ENCODE results near the gene DUSP22.

DNA sequence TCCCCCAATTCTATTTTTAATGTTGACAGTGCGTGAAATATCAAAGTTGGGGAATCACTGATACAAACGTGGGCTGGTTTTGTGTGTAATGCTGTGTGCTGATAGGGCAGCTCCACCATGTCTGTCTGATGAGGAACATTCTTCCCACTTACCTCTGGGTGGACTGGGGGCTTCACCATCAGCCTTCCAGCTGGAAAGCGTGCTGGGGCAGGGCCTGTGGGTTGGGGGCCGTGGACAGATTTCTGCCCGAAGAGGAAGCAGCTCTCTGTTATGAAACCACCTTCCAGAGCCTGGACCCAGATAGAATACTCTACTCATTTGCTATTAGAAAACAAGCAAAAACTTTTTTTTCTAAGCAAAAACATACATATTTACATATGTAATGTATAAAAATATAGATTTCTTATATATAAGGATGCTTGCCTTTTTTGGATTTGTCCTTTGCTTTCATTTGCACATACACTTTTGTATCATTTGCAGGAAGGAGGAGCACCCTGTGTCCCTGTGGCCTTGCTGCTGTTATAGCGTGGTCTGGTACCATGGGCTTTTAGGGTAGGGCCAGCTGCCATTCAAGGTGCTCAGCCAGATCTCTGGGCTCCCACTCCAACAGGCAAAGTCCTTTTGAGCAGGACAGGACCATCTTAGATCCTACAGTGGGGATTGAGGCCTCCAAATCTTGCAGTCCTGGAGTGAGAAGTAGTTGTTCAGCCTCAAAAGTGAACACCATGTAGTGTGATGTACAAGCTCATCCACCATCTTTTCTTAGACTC, 48.1 kb downstream of the DUSP22 start:
- TF ChIP-seq, protein P1, sequence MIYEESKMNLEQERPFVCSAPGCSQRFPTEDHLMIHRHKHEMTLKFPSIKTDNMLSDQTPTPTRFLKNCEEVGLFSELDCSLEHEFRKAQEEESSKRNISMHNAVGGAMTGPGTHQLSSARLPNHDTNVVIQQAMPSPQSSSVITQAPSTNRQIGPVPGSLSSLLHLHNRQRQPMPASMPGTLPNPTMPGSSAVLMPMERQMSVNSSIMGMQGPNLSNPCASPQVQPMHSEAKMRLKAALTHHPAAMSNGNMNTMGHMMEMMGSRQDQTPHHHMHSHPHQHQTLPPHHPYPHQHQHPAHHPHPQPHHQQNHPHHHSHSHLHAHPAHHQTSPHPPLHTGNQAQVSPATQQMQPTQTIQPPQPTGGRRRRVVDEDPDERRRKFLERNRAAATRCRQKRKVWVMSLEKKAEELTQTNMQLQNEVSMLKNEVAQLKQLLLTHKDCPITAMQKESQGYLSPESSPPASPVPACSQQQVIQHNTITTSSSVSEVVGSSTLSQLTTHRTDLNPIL (CRISPR knock-in tag; IDR thresholded peaks at IDR 0.05; ENCODE audit: low read depth): no peak
- no peak for TF ChIP-seq BACH2 (CRISPR knock-in tag; IDR thresholded peaks at IDR 0.05; ENCODE audit: borderline replicate concordance)
- no peak for TF ChIP-seq CSRNP3 (CRISPR knock-in tag; IDR thresholded peaks at IDR 0.05)
- TF ChIP-seq, protein P2, sequence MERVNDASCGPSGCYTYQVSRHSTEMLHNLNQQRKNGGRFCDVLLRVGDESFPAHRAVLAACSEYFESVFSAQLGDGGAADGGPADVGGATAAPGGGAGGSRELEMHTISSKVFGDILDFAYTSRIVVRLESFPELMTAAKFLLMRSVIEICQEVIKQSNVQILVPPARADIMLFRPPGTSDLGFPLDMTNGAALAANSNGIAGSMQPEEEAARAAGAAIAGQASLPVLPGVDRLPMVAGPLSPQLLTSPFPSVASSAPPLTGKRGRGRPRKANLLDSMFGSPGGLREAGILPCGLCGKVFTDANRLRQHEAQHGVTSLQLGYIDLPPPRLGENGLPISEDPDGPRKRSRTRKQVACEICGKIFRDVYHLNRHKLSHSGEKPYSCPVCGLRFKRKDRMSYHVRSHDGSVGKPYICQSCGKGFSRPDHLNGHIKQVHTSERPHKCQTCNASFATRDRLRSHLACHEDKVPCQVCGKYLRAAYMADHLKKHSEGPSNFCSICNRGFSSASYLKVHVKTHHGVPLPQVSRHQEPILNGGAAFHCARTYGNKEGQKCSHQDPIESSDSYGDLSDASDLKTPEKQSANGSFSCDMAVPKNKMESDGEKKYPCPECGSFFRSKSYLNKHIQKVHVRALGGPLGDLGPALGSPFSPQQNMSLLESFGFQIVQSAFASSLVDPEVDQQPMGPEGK (CRISPR knock-in tag; IDR thresholded peaks at IDR 0.05; ENCODE audit: borderline replicate concordance): no peak
- no peak for TF ChIP-seq ZFP30 (CRISPR knock-in tag; IDR thresholded peaks at IDR 0.05)
- TF ChIP-seq CSDC2 (CRISPR knock-in tag; IDR thresholded peaks at IDR 0.05): no peak
- no peak for TF ChIP-seq TSHZ2 (CRISPR knock-in tag; IDR thresholded peaks at IDR 0.05)
- TF ChIP-seq ARNTL (CRISPR knock-in tag; IDR thresholded peaks at IDR 0.05; ENCODE audit: borderline replicate concordance, low read depth): no peak
- TF ChIP-seq OSR1 (CRISPR knock-in tag; IDR thresholded peaks at IDR 0.05): no peak
